GM19238 (cell line): ENCODE measurements around the gene DGCR6.
"Not testable (repeated sequence)": the region's sequence is repeated elsewhere in the genome, so short reads cannot be mapped to it uniquely, and the experiment has no call there.

ENCODE experiments used
- DNase-seq: peaks from one replicate; pipeline ENCODE4 v3.0.0; 2011; ENCODE audit warnings: low spot score; ENCODE audit not compliant: insufficient read length

The DGCR6 gene

DNA sequence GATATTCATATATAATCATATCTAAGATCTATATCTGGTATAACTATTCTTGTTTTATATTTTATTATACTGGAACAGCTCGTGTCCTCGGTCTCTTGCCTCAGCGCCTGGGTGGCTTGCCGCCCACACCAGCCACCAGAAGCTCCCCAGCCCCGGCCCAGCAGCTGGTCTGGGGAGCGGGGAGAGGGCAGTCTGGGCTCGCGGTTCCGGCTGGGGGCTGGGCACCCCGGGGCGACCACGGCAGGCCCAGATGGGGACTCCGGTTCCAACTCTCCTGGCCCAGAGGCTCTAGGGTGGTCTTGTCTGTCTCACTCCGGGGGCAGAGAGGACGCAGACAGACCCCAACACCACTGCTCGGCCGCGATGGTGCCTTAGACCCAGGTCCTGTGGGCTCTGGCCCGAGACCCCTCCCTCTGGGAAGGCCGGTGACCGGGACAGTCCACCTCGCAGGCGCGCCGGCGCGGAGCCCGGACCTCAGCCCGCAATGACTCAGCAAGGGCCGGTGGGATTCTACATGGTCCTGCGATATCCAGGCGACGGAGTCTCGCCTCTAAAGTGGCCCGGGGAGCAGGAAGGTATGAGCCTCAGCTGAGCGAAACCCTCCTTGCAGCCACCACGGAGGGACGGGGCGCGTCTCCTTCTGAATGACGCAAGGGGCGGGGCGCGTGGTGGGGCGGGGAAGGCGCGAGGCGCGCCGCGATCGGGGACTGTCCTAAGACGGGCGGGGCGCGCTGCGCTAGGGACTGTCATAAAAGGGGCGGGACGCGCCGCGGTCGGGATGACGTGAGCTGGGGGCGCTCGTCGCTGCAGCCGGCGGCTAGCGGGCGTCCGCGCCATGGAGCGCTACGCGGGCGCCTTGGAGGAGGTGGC, at the start of gene DGCR6:
Gene DGCR6, plus strand, starts transcription at position 781 of the 870 bp plus-strand sequence. Its CDS starts 55 bp downstream, at position 836.
- no peak for DNase-seq

DNA sequence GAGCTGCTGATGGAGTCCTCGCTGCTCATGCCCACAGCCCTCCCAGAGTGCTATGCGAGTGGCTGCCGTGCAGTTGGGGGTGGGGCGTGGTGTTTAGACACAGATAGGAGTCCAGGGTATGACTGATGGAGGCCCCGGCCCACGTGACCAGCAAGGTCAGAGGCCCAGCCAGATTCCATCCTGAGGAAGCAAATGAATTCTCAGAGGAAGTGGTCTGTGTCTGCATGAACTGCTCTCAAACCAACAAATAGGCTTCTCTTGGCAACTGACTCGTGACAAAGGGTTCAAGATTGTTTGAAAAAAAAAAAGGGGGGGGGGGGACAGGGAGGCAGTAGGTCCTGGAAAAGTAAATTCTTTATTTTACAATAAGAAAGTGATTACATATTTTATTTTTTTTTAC, 46.8 kb upstream of the DGCR6 start:
- not testable (repeated sequence) for DNase-seq

DNA sequence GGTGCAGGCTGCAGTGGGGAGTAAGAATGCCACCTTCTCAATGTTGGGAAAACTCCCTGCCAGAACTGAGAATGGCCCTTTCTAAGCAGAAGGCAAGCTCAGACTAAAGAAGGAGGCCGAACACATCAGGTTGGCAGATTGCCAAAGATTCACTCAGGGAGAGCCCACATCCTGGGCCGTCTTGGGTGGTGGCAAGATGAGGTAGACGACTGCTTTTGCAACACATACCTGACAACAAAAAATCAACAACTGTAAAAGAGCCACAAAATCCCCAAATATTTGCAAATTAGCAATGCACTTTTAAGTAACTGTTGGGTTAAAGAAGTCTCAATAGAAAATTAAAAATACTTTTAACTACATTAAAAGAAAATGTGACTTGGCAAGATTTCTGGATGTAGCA, 24.9 kb upstream of the DGCR6 start:
- not testable (repeated sequence) for DNase-seq

- not testable (repeated sequence) for DNase-seq
These were observed 21.7 kb upstream of the DGCR6 start for GRCh38 chr22:18884465-18884864.

DNA sequence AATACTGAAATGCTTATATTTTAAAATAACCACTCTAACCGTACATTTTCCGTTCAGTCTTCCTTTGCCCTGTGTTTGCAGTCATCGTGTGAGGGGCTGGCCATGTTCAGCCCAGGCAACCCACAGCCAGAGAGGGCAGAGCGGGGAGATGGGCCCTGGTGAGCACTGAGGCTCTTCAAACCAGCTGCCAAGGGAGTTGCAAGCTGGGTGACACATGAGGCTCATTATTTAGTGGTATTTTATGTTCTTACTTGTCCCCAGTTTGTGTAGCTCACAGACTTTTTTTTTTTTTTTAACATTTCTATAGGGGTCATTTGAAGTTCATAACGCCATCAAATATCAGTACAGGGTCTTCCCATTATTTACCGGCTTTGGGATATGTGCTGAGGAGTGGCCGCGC, 18.0 kb upstream of the DGCR6 start:
- DNase-seq: no peak

DNA sequence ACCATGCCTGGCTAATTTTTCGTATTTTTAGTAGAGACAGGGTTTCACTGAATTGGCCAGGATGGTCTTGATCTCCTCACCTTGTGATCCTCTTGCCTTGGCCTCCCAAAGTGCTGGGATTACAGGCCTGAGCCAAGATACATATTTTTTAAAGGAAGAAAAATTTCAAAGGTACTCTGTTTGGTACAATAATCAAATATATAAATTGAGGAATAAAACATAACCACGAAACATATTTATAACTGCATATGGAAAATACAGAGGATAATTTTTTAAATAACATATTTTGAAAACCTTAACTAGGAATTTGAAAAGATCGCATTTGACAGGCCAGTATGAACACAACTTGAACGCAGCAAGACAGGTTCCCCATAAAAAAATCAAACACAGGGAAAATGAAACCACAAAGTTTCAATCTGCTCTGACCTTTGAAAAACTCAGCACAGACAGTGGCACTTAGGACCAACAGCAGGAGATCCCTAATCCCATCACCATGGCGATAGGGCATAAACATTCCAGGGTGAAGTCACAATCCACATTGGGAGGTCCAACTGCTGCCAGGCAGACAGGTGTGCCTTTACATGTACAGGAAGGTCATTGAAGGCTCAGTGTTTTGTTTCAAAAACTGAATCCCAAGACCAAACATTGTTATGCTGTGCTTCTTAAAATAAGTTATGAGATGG, 15.5 kb upstream of the DGCR6 start:
- DNase-seq: not testable (repeated sequence)

- not testable (repeated sequence) for DNase-seq
These were observed 12.3 kb upstream of the DGCR6 start for GRCh38 chr22:18893775-18894174.

- not testable (repeated sequence) for DNase-seq
These were observed 10.0 kb upstream of the DGCR6 start for GRCh38 chr22:18896037-18896657.

DNA sequence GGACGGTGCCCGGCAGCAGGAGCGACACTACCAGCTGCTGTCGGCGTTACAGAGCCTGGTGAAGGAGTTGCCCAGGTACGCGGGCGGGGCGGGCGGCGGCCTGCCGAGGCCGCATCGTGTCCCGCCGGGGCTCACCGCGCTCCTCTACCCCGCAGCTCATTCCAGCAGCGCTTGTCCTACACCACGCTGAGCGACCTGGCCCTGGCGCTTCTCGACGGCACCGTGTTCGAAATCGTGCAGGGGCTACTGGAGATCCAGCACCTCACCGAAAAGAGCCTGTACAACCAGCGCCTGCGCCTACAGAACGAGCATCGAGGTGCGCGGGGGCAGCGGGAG, 258 bp downstream of the DGCR6 start:
- DNase-seq: not testable (repeated sequence)

GRCh38 chr22:18906896-18907295, 776 bp downstream of the DGCR6 start:
- DNase-seq: no peak

GRCh38 chr22:18909556-18909955, 3.4 kb downstream of the DGCR6 start:
- no peak for DNase-seq

DNA sequence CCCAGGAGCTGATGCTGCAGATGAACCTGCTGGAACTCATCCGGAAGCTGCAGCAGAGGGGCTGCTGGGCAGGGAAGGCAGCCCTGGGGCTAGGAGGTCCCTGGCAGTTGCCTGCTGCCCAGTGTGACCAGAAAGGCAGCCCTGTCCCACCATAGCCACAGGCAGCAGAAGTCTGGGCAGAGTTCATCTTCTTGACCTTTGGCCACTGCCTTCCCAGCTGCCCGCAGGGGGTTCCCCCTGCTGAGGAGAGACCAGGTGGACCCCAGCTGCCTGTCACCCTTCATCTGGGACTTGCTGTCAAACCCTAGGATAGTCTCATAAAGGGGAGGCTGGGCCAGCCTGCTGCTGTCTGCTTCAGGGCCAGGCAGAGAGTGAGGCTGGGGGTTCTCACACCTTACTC, 5.4 kb downstream of the DGCR6 start:
- not testable (repeated sequence) for DNase-seq

DNA sequence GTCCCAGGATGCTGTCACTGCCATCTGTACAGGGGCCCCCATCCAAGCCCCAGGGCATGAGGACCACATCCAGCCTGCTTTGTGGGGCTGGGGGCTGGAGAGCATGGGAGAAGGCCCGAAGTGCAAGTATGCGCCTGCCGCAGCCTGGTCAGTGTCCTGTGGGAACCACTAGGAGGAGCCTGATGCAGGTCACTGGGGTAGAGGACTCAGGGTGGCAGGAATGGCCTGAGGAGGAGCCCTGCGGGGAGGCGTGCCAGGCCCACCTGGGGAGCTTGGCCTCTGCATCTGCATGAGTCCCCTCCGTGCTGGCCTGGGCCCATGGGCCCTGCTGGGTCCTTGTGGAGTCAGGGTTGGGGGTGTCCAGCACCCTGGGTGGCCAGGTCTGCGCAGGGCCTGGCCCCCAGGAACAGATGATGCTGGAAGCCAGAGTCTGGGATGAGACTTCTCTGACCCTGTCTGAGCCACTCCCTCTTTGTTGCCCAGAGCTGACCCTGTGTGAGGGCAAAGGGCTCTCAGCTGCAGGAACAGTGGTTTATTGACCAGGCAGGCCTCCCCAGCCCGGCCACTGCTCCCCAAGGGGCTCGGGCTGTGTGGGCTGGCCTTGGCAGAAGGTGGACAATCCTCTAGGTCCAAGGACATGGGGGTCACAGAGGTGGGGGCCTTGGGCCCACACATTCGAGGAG, 6.3 kb downstream of the DGCR6 start:
- DNase-seq: not testable (repeated sequence)

DNA sequence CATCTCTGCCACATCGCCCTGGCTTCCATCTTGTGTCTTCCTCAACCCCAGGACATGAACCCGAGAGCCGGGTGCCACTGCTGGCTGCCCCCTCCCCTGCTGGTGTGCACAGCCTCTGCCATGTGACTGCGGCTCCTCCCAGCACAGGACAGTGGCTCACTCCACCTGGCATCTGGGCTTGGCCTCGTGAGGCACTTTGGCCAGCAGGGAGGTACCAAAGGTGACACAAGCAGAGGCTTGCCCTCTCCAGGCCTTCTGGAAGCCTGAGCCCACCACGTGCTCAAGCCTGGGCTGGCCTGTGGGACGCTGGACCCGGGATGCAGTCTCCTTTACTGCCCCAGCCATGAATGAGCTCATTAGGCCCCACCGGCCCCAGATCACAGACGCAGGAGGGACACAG, 8.4 kb downstream of the DGCR6 start:
- DNase-seq: not testable (repeated sequence)

DNA sequence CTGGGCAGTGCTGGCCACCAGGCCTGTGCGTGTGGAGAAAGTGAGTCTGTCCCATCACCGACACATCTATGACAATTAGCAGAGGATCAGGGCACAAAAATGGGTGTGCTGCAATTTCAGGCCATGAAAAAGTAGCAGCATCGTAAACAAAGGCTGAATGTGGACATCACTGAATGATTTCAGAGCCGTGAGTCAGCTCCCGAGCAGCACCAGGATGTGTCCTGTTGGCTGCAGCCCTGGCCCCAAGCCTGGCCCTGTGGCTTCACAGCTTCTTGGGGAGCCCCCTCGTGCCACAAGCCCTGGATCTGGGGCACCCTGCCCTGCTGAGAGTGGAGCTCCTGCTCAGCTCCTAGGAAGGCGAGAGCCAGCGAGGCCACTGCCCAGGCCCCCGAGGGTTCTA, 9.4 kb downstream of the DGCR6 start:
- not testable (repeated sequence) for DNase-seq

GRCh38 chr22:18917818-18918217, 11.7 kb downstream of the DGCR6 start:
- not testable (repeated sequence) for DNase-seq

GRCh38 chr22:18920257-18920902, 14.3 kb downstream of the DGCR6 start:
- not testable (repeated sequence) for DNase-seq

- DNase-seq: no peak
These were observed 19.4 kb downstream of the DGCR6 start for GRCh38 chr22:18925368-18926064.

DNA sequence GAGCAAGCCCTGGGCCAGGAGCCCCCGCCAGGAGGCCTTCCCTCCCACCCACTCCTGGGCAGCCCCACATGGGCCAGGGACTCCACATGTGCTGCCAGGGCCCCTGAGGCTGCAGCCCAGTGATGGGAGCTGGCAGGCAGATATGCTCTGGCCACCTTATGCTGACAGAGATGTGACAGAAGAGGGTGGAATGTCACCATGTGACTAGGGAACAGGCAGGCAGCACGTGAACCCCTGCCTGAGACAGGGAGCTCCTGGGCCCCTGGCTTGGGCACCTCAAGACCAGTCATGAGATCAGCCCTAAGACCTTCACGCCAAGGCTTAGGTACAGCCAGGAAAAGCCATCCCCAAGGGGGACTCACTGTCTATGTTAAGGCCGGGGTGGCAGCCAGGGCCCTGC, 20.9 kb downstream of the DGCR6 start:
- no peak for DNase-seq

DNA sequence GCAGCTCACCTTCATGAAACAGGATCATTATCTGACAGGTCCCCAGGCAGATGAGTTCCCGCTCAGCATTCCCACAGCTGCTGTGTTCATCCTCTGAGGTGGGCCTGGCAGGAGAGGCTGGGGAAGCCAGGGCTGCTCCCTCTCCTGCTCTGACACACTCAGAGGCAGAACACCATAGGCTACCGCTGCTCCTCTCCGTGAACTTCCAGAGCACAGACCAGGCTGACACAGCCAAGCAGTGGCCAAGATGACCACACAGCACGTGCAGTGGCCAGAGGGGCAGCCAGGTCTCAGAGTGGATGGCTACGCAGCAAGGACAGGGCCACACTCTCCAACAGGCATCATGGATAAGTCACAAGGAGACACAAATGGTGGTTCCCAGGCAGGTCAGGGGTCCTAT, 21.5 kb downstream of the DGCR6 start:
- DNase-seq: no peak
